Spleen (tissue), 7 donors: ENCODE results near the gene MAP1LC3B.

Experiments used
- POLR2A ChIP-seq, 3 donors: fragments of 450-650 bp; IDR thresholded peaks; one replicate each; pipeline ENCODE4 v1.5.1; 2017; ENCODE audit warnings: antibody characterized with exemption in 3 of 3, mild to moderate bottlenecking in 1 of 3
- POLR2AphosphoS5 ChIP-seq, 3 donors: sonication (generic); formaldehyde crosslinking; IDR thresholded peaks; one replicate each; pipeline ENCODE4 v1.5.1; 2017; ENCODE audit warnings: antibody characterized with exemption in 3 of 3
- TF ChIP-seq, protein P1 (sequence below), 11 experiments: fragments of 200-600 bp in 7 of 11; fragments of 450-650 bp in 4 of 11; sonication (generic) in 4 of 11; IDR thresholded peaks in 8 of 11; conservative IDR thresholded peaks in 3 of 11; 1 replicate in 7 of 11; 2 replicates in 4 of 11; pipeline versions ENCODE4 v1.4.0 to v1.8.0; 2016 to 2021; ENCODE audit warnings: antibody characterized with exemption in 11 of 11, inconsistent platforms in 4 of 11, mild to moderate bottlenecking in 1 of 11
- donor health status: DM: no; HTN: no; CAD: no; lungs with moderate emphysema.
- donor health status: DM: no; HTN: no; CAD: no.
- donor health status: DM: no; HTN: no; CAD: no.

DNA sequence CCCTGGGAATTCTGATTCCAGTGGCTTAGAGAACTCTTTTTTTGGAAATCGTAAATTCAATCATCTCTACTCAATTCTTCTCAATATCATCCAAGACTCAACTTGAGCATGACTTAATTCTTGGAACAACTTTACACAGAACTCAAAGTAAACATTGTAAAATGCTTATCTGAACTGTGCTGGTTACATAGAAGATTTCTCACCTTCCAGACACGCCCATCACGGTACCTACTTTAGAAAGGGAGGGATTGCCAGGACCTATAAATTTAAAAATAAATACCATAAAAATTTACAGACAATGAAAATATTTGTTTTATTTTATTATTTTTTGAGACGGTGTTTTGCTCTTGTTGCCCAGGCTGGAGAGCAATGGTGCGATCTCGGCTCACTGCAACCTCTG lies 26.5 kb downstream of the MAP1LC3B start:
- TF ChIP-seq, protein P1, sequence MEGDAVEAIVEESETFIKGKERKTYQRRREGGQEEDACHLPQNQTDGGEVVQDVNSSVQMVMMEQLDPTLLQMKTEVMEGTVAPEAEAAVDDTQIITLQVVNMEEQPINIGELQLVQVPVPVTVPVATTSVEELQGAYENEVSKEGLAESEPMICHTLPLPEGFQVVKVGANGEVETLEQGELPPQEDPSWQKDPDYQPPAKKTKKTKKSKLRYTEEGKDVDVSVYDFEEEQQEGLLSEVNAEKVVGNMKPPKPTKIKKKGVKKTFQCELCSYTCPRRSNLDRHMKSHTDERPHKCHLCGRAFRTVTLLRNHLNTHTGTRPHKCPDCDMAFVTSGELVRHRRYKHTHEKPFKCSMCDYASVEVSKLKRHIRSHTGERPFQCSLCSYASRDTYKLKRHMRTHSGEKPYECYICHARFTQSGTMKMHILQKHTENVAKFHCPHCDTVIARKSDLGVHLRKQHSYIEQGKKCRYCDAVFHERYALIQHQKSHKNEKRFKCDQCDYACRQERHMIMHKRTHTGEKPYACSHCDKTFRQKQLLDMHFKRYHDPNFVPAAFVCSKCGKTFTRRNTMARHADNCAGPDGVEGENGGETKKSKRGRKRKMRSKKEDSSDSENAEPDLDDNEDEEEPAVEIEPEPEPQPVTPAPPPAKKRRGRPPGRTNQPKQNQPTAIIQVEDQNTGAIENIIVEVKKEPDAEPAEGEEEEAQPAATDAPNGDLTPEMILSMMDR (IDR thresholded peaks at IDR 0.05 in 8 of 11, conservative IDR thresholded peaks at IDR 0.05 in 3 of 11) = no peak
- TF ChIP-seq POLR2AphosphoS5 (IDR thresholded peaks at IDR 0.05) = no peak
- TF ChIP-seq POLR2A (IDR thresholded peaks at IDR 0.05) = no peak
